Muscle layer of duodenum (tissue), 2 donors: ENCODE measurements around the gene TMEM82.

Experiments used
- H3K27ac ChIP-seq: one replicate; pipeline ENCODE4 v1.7.0; 2013; ENCODE audit warnings: mild to moderate bottlenecking, low read length
- H3K27me3 ChIP-seq: one replicate; pipeline ENCODE4 v1.7.0; 2013; ENCODE audit warnings: low read depth, mild to moderate bottlenecking, control low read depth, low read length
- H3K36me3 ChIP-seq, 2 donors: one replicate each; pipeline ENCODE4 v1.7.0; 2013; ENCODE audit warnings: low read length in 2 of 2, control low read depth in 1 of 2, mild to moderate bottlenecking in 1 of 2; ENCODE audit not compliant: insufficient read depth in 2 of 2, control insufficient read depth in 1 of 2
- H3K4me1 ChIP-seq, 2 donors: one replicate each; pipeline ENCODE4 v1.7.0; 2013; ENCODE audit warnings: low read length in 2 of 2, mild to moderate bottlenecking in 2 of 2, control low read depth in 1 of 2, moderate library complexity in 1 of 2; ENCODE audit not compliant: insufficient read depth in 2 of 2, control insufficient read depth in 1 of 2
- H3K4me3 ChIP-seq, 2 donors: one replicate each; pipeline ENCODE4 v1.7.0; 2013; ENCODE audit warnings: low read length in 2 of 2, low read depth in 1 of 2, mild to moderate bottlenecking in 1 of 2
- H3K9me3 ChIP-seq, 2 donors: one replicate each; pipeline ENCODE4 v1.7.0; 2013; ENCODE audit warnings: low read length in 2 of 2, control low read depth in 1 of 2, mild to moderate bottlenecking in 1 of 2; ENCODE audit not compliant: control insufficient read depth in 1 of 2
- donor health status: healthy.

Gene TMEM82

DNA sequence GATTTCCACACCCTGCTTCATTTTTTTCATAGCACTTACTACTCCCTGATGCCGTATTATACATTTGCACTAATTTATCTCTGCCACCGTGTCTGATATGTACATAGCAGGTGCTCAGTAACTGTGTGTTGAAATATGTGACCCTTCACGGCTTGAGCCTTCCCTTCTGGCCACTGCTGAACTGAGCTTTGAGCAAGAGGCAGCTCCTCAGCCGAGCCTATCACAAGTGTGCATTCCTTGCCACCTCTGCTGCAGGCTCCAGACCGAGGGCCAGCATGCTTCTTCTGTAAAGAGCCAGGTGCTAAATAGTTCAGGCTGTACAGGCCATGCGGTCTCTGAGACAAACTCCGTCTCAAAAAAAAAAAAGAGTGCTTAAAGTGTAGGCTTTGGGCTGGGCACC, 35.5 kb upstream of the TMEM82 start:
- Histone ChIP-seq H3K36me3 (no peaks in the 10 kb centered on the region), H3K9me3 (no peaks in the 10 kb centered on the region), H3K4me1 (peaks cover 11 to 27% of the 10 kb centered on the region in 2 donors), H3K27me3 (no peaks in the 10 kb centered on the region), H3K27ac (no peak overlapping the region), H3K4me3 (no peak overlapping the region)

DNA sequence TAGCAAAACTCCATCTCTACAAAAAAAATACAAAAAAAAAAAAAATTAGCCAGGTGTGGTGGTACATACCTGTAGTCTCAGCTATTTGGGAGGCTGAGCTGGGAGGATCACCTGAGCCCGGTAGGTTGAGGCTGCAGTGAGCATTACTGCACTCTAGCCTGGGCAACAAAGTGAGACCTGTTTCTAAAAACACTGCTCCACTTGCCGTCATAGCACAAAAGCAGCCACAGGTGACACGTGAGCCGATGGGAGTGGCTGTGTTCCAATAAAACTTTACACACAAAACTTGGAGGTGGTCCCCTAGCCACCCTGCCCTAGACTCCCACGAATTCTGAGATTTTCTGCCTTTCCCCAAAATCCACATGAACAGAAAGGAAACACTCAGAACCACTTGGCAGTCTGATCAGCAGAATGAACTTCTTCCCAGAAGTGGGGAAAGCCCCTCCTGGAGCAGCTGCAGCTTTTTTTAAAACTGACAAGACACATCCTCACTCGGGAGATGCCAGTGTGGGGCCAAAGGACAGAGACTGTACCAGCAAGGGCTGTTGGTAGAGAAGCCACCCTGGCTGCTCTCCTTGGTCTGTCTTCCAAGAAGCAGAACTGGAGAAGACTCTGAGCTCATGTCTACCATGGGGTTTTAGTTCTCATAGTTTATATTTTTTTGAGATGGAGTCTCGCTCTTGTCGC, 34.9 kb upstream of the TMEM82 start:
- no peaks in the 10 kb centered on the region for H3K9me3 ChIP-seq
- no peaks in the 10 kb centered on the region for H3K27me3 ChIP-seq
- peaks cover 11 to 27% of the 10 kb centered on the region in 2 donors for H3K4me1 ChIP-seq
- H3K4me3 ChIP-seq, result no peak overlapping the region
- H3K27ac ChIP-seq, result no peak overlapping the region
- H3K36me3 ChIP-seq, result no peaks in the 10 kb centered on the region

DNA sequence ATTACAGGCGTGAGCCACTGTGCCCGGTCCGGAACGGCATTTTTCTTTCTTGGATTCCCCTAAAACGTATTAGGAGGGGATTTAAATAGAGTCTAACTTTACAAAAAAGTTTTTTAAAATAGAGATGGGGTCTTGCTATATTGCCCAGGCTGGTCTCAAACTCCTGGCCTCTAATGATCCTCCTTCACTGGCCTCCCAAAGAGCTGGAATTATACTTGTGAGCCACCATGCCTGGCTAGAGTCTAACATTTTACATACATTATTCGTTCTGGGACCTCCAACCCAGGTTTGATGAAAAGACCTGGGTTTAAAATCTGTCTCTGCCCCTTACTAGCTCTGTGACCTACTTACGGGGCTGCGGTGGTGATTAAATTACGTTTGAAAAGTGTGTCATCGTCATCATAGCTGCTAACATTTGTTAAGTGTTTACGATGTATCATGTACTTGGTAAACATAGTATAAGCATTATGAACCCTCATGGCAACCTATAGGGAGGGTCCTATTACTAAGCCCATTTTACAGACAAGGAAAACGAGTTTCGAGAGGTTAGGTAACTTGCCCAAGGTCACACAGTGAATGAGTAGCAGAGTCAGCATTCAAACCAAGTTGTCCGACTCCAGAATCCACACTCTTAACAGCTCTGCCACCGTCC, 33.7 kb upstream of the TMEM82 start:
- no peak overlapping the region for H3K4me3 ChIP-seq
- no peaks in the 10 kb centered on the region for H3K36me3 ChIP-seq
- H3K9me3 ChIP-seq, result no peaks in the 10 kb centered on the region
- peaks cover 11 to 21% of the 10 kb centered on the region in 2 donors for H3K4me1 ChIP-seq
- H3K27me3 ChIP-seq, result no peaks in the 10 kb centered on the region
- H3K27ac ChIP-seq, result no peak overlapping the region

DNA sequence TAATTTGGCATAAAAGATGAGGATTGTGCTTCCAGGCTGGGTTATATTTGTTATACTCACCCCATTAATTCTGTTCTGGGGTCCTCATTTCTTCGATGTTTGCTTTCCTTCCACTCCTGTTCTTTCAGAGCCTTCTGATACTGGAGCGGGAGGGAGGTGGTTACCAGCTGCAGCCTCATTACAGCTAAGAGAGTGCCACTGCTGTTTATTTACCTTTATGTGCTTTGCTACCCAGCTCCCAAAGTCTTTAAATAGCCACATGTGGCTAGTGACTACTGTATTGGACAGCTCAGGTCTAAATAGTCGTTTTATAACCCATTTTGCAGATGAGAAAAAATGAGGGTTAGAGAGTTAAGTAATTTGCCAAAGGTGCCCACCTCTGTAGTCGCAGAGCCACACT, 33.1 kb upstream of the TMEM82 start:
- peaks cover 5 to 22% of the 10 kb centered on the region in 2 donors for H3K4me1 ChIP-seq
- no peaks in the 10 kb centered on the region for H3K9me3 ChIP-seq
- no peak overlapping the region for H3K27ac ChIP-seq

DNA sequence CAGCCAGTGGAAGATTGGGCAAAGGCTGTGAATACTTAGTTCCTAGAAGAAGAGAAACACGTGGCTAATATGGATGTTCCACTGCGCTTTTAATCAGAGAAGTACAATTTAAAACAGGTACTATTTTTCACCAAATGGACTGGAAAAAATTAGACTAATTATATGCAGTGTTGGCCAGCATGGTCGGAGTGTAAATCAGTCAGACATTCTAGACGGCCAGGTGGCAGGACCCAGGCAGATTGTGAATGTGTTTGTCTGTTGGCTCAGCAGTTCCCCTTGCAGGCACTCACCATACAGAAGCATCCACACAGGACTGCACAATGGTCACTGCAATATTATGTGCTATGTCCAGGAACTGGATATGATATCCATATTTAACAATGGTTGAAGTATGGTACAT, 30.1 kb upstream of the TMEM82 start:
- no peak overlapping the region for H3K4me3 ChIP-seq
- H3K27me3 ChIP-seq, result no peaks in the 10 kb centered on the region
- H3K4me1 ChIP-seq, result peaks cover 5 to 27% of the 10 kb centered on the region in 2 donors
- no peaks in the 10 kb centered on the region for H3K9me3 ChIP-seq
- H3K36me3 ChIP-seq, result peaks cover 4 to 11% of the 10 kb centered on the region in 2 donors
- H3K27ac ChIP-seq, result no peak overlapping the region

More for the DNA sequence above, 33.1 kb upstream of the TMEM82 start:
- Histone ChIP-seq H3K4me3 (no peak overlapping the region), H3K27me3 (no peaks in the 10 kb centered on the region), H3K36me3 (no peaks in the 10 kb centered on the region)

DNA sequence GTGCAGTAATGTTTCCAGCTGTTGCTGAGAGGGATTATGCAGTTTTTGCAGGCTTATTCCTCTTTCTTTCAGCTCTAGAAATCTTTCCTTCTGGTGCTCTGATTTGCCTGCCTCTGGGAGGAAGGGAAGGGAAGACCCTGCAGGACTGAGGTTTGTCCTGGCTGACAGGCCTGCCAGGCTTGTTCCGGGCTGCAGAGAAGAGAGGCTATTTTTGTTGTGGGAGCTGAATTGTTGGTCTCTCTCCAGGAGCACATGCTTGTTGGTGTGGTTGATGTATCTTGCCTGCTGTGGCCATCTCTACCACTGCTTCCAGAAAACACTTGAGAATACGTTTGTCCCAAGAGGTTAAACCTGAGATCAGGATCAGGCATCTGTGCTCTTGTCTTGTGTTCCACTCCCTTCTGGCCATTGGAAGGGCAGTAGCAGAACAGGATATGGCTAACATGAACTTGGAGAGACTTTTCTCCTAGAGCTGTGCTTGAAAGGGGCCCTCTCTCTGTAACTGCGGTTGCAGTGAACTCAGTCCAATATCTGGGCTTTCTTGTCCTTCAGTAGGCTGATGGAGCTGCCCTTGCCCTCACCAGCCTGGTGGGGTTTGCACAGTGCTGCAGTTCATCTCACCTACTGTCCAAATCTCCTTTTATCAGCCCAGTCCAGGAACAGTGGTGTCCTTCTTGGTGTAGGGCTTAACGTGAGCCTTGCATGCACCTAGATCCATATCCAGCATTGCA, 27.7 kb upstream of the TMEM82 start:
- Histone ChIP-seq H3K36me3 (peaks cover 20 to 21% of the 10 kb centered on the region in 2 donors), H3K27me3 (no peaks in the 10 kb centered on the region), H3K4me1 (peaks cover 12 to 33% of the 10 kb centered on the region in 2 donors), H3K9me3 (no peaks in the 10 kb centered on the region), H3K4me3 (no peak overlapping the region), H3K27ac (peak overlapping the region; percentile 67)

DNA sequence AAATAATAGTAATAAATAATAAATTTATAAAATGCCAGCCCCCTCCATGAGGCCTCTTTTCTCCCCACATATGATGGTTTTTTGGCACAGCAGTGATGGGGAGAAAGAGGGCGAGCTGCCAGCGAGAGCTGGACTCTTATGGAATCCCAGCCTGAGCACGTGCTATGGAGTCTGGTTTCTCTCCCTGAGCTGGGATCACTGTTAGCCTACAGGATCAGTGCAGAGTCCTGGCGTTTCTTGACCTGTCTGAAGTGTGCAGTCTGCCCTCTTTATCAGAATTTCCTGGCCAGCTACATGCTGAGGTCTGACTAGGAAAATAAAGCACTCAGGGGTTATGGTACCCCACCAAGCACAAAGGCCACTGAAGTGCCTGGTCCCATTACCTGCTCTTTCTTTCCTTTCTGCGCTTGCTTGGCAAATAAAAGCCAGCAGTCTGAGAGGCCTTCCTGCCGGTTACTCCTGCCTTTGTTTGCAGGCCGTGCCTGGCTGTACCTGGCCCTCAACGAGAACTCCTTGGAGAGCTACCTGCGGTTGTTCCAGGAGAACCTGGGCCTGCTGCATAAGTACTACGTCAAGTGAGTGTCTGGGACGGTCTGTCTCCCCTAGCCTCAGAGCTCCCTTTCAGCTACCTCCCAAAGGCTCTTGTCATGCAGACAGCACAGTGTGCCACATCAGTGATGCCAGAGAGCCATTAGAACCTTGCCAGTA, 24.7 kb upstream of the TMEM82 start:
- Histone ChIP-seq H3K9me3 (no peaks in the 10 kb centered on the region), H3K27ac (no peak overlapping the region), H3K4me1 (peaks cover 12 to 35% of the 10 kb centered on the region in 2 donors), H3K36me3 (peaks cover 30 to 36% of the 10 kb centered on the region in 2 donors), H3K4me3 (no peak overlapping the region), H3K27me3 (no peaks in the 10 kb centered on the region)

DNA sequence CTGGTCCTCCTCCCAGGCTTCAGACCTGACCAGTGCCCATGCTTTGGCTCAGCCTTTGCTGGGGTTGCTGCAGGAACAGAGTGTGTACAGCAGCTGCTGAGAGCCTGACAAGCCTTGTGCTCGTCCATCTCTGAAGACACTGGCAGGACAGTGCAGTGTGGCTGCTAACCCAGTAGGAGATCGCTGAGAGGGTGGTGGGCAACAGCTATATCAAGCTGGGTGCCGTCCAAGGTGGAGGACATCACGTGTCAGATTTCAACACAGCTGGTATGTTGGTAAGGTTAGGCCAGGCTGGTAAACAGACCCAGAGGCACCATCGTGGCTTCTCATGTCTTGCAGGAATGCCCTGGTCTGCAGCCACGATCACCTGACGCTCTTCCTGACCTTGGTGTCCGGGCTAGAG, 24.1 kb upstream of the TMEM82 start:
- H3K27me3 ChIP-seq, result no peaks in the 10 kb centered on the region
- no peak overlapping the region for H3K27ac ChIP-seq
- H3K4me1 ChIP-seq, result peaks cover 12 to 41% of the 10 kb centered on the region in 2 donors
- H3K36me3 ChIP-seq, result peaks cover 30 to 36% of the 10 kb centered on the region in 2 donors
- no peak overlapping the region for H3K4me3 ChIP-seq
- H3K9me3 ChIP-seq, result no peaks in the 10 kb centered on the region

DNA sequence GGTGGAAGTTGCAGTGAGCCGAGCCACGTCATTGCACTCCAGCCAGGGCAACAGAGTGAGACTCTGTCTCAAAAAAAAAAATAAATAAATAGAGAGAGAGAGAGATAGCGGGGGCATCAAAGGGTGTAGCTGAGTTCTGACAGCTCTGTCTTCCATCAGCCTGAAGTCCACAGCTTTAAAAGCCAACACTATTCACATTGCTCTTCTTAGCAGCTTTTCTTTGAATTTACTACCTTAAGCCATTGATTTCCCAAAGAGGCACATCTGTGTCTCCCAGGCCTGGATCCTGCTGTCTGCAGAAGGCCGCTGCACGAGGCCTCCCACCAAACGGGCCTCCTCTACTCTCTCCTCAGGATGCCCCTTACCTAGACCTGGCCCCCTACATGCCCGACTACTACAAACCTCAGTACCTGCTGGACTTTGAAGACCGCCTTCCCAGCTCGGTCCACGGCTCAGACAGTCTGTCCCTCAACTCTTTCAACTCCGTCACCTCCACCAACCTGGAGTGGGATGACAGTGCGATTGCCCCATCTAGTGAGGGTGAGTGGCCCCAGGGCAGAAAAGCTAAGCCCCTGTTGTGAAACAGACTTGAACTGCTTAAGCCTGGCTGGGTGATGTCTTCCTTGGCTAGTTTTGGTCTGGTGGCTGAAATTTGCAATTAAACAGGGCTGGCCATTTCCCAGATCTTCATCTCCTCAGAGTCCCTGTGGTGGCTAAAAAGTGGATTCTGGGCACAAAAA, 22.7 kb upstream of the TMEM82 start:
- Histone ChIP-seq H3K36me3 (peaks cover 34 to 36% of the 10 kb centered on the region in 2 donors), H3K4me3 (no peak overlapping the region), H3K27me3 (no peaks in the 10 kb centered on the region), H3K27ac (no peak overlapping the region), H3K4me1 (peaks cover 12 to 34% of the 10 kb centered on the region in 2 donors), H3K9me3 (no peaks in the 10 kb centered on the region)

DNA sequence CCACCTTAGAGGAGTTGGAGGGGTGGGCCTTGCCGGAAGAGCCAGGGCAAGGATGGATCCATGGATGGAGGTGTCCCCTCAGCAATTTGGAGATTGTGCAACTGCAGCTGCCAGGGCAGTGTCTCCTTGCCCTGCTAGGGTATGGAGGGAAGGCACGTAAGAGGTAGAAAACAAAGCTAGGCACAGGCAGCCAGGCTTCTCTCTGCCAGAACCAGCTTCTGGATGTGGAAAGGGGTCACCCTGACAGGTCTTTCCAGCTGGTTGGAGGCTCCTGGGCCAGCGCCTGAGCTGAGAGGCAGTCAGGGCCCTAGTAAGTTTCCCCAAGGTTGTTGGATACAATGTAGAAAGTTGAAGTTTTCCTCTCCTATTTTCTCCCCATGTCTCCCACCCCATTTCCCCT, 21.4 kb upstream of the TMEM82 start:
- Histone ChIP-seq H3K4me3 (no peak overlapping the region), H3K27me3 (no peaks in the 10 kb centered on the region), H3K36me3 (peaks cover 42 to 44% of the 10 kb centered on the region in 2 donors), H3K27ac (no peak overlapping the region), H3K9me3 (no peaks in the 10 kb centered on the region), H3K4me1 (peaks cover 7 to 27% of the 10 kb centered on the region in 2 donors)
